HEK293 (cell line): ENCODE data around the gene CSMD2.

ENCODE experiments used
- CTCF ChIA-PET: fragments of 350-600 bp; formaldehyde crosslinking; extraction: SDS; loops from one replicate; lab custom pipeline; 2021; ENCODE audit warnings: antibody characterized with exemption; lab: Yijun Ruan, JAX
- POLR2A ChIA-PET: fragments of 300-600 bp; formaldehyde crosslinking; extraction: SDS; loops from one replicate; lab custom pipeline; 2020; ENCODE audit warnings: antibody characterized with exemption, inconsistent platforms; lab: Yijun Ruan, JAX
- H3K27ac ChIP-seq: fragments of 200-500 bp; sonication (Bioruptor generic); 2 replicates; pipeline ENCODE4 v1.5.1; 2014; ENCODE audit warnings: low read depth, low read length, control low read depth, inconsistent platforms; ENCODE audit errors: extremely low read depth
- H3K36me3 ChIP-seq, 2 experiments: fragments of 200-500 bp in 1 of 2; sonication (Bioruptor generic) in 1 of 2; 1 replicate in 1 of 2; 2 replicates in 1 of 2; pipeline ENCODE4 v1.5.1; 2014 to 2017; ENCODE audit warnings: inconsistent platforms in 2 of 2, low read length in 2 of 2; ENCODE audit not compliant: control insufficient read depth in 2 of 2, insufficient read depth in 1 of 2
- H3K4me1 ChIP-seq: fragments of 200-500 bp; sonication (Bioruptor generic); 2 replicates; pipeline ENCODE4 v1.5.1; 2014; ENCODE audit warnings: mild to moderate bottlenecking, low read length, inconsistent platforms; ENCODE audit not compliant: control insufficient read depth, insufficient read depth
- H3K4me3 ChIP-seq: 2 replicates; pipeline ENCODE4 v1.5.1; 2011; ENCODE audit warnings: low read depth, mild to moderate bottlenecking, control low read depth, low read length, moderate library complexity
- H3K9me3 ChIP-seq: fragments of 200-500 bp; sonication (Bioruptor generic); 2 replicates; pipeline ENCODE4 v1.5.1; 2014; ENCODE audit warnings: low read depth, low read length, inconsistent platforms; ENCODE audit not compliant: control insufficient read depth, insufficient read depth
- HOXA7 ChIP-seq: sonication (generic); formaldehyde crosslinking; IDR thresholded peaks from 2 replicates; pipeline ENCODE4 v1.8.1; 2022; ENCODE audit warnings: missing genetic modification reagents, borderline replicate concordance
- PRDM1 ChIP-seq: fragments of 450-650 bp; formaldehyde crosslinking; IDR thresholded peaks from 2 replicates; pipeline ENCODE4; 2016; ENCODE audit warnings: missing biosample characterization, missing genetic modification characterization
- REPIN1 ChIP-seq: fragments of 450-650 bp; formaldehyde crosslinking; IDR thresholded peaks from 2 replicates; pipeline ENCODE4 v1.5.1; 2017; ENCODE audit warnings: missing biosample characterization, missing genetic modification characterization, low read depth
- SP2 ChIP-seq: fragments of 450-650 bp; formaldehyde crosslinking; IDR thresholded peaks from 2 replicates; pipeline ENCODE4 v1.5.1; 2016; ENCODE audit warnings: missing biosample characterization, missing genetic modification characterization
- SP3 ChIP-seq: fragments of 450-650 bp; formaldehyde crosslinking; IDR thresholded peaks from 2 replicates; pipeline ENCODE4 v1.5.1; 2016; ENCODE audit warnings: missing biosample characterization, missing genetic modification characterization
- ZNF16 ChIP-seq: fragments of 450-650 bp; formaldehyde crosslinking; IDR thresholded peaks from 2 replicates; pipeline ENCODE4 v1.5.1; 2016; ENCODE audit warnings: low read depth, missing biosample characterization, missing genetic modification characterization
- ZNF169 ChIP-seq: fragments of 450-650 bp; formaldehyde crosslinking; IDR thresholded peaks from 2 replicates; pipeline ENCODE4 v1.5.1; 2016; ENCODE audit warnings: missing biosample characterization, missing genetic modification characterization
- ZNF175 ChIP-seq: fragments of 450-650 bp; formaldehyde crosslinking; IDR thresholded peaks from 2 replicates; pipeline ENCODE4 v1.5.1; 2016; ENCODE audit warnings: missing biosample characterization, missing genetic modification characterization
- ZNF341 ChIP-seq: fragments of 450-650 bp; formaldehyde crosslinking; IDR thresholded peaks from 2 replicates; pipeline ENCODE4; 2016; ENCODE audit warnings: low read depth, missing biosample characterization, missing genetic modification characterization
- ZNF404 ChIP-seq: fragments of 450-650 bp; formaldehyde crosslinking; IDR thresholded peaks from 2 replicates; pipeline ENCODE4 v1.5.1; 2017; ENCODE audit warnings: missing biosample characterization, missing genetic modification characterization
- ZNF423 ChIP-seq: fragments of 450-650 bp; formaldehyde crosslinking; IDR thresholded peaks from 2 replicates; pipeline ENCODE4 v1.5.1; 2016; ENCODE audit warnings: missing biosample characterization, missing genetic modification characterization
- ZNF433 ChIP-seq: fragments of 450-650 bp; formaldehyde crosslinking; IDR thresholded peaks from 2 replicates; pipeline ENCODE4 v1.5.1; 2016; ENCODE audit warnings: missing biosample characterization, missing genetic modification characterization, low read depth
- ZNF510 ChIP-seq: fragments of 450-650 bp; formaldehyde crosslinking; IDR thresholded peaks from 2 replicates; pipeline ENCODE4 v1.5.1; 2018; ENCODE audit warnings: mild to moderate bottlenecking, missing genetic modification characterization, missing biosample characterization; ENCODE audit not compliant: insufficient replicate concordance
- ZNF623 ChIP-seq: fragments of 450-650 bp; formaldehyde crosslinking; IDR thresholded peaks from 2 replicates; pipeline ENCODE4 v1.5.1; 2016; ENCODE audit warnings: missing biosample characterization, missing genetic modification characterization
- ZNF654 ChIP-seq: fragments of 450-650 bp; formaldehyde crosslinking; IDR thresholded peaks from 2 replicates; pipeline ENCODE4 v1.5.1; 2016; ENCODE audit warnings: low read depth, missing biosample characterization, missing genetic modification characterization
- ZNF670 ChIP-seq: fragments of 450-650 bp; formaldehyde crosslinking; IDR thresholded peaks from 2 replicates; pipeline ENCODE4 v1.5.1; 2016; ENCODE audit warnings: missing biosample characterization, missing genetic modification characterization, low read depth
- ZSCAN23 ChIP-seq: fragments of 450-650 bp; formaldehyde crosslinking; IDR thresholded peaks from 2 replicates; pipeline ENCODE4 v1.5.1; 2016; ENCODE audit warnings: missing biosample characterization, missing genetic modification characterization
- ZSCAN30 ChIP-seq: fragments of 450-650 bp; IDR thresholded peaks from 2 replicates; pipeline ENCODE4 v1.5.1; 2018; ENCODE audit warnings: missing biosample characterization, mild to moderate bottlenecking, missing genetic modification characterization, moderate library complexity
- TF ChIP-seq, protein P1 (sequence below): fragments of 450-650 bp; formaldehyde crosslinking; IDR thresholded peaks from 2 replicates; pipeline ENCODE4 v1.5.1; 2016; ENCODE audit warnings: missing biosample characterization, missing genetic modification characterization
- TF ChIP-seq, protein P2 (sequence below): fragments of 450-650 bp; formaldehyde crosslinking; IDR thresholded peaks from 2 replicates; pipeline ENCODE4 v1.5.1; 2016; ENCODE audit warnings: missing biosample characterization, missing genetic modification characterization
- TF ChIP-seq, protein P3 (sequence below): fragments of 450-650 bp; formaldehyde crosslinking; optimal IDR thresholded peaks from 2 replicates; pipeline ENCODE3; 2016; ENCODE audit warnings: missing biosample characterization, mild to moderate bottlenecking, missing genetic modification characterization
- TF ChIP-seq, protein P4 (sequence below): fragments of 450-650 bp; formaldehyde crosslinking; IDR thresholded peaks from 2 replicates; pipeline ENCODE4 v1.5.1; 2016; ENCODE audit warnings: missing biosample characterization, missing genetic modification characterization

The CSMD2 gene

DNA sequence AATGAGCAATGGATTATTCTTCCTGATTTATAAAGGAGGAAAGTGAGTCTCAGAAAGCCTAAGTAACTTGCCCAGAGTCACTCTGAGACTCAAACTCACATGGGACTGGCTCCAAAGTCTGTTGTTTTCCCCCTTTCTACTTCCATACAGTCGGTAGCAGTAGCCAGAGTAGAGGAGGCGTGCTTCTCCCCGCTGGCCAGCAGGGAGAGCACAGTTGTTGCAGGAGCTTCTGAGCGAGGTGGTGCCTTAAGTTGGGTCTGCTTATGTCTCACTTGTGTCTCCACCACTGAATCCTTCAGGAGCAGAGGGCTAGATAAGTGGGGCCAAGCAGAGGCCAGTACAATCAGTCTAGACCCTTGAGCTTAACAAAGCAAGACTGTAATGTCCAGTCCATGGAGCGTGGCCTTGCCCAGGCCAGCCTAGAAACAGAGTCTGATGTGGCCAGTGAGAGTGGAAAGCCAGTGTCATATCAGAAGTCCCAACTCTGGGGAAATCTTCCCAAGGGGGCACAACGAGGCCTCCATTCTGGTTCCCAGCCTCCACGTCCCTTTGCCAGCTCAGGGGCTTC lies 510.7 kb downstream of the CSMD2 start:
- ChIA-PET CTCF (interaction anchor here (0.8 to 1.7 kb wide), 7 partner anchors 9 to 81 kb away, joined by 3 to 4 read pairs (median 3); no protein-coding TSS in a partner anchor), POLR2A (no interaction called here)
- Histone ChIP-seq H3K4me3 (no peak overlapping the region), H3K36me3 (no peaks in the 10 kb centered on the region), H3K27ac (no peak overlapping the region), H3K4me1 (no peaks in the 10 kb centered on the region), H3K9me3 (no peaks in the 10 kb centered on the region)
- TF ChIP-seq, protein P1, sequence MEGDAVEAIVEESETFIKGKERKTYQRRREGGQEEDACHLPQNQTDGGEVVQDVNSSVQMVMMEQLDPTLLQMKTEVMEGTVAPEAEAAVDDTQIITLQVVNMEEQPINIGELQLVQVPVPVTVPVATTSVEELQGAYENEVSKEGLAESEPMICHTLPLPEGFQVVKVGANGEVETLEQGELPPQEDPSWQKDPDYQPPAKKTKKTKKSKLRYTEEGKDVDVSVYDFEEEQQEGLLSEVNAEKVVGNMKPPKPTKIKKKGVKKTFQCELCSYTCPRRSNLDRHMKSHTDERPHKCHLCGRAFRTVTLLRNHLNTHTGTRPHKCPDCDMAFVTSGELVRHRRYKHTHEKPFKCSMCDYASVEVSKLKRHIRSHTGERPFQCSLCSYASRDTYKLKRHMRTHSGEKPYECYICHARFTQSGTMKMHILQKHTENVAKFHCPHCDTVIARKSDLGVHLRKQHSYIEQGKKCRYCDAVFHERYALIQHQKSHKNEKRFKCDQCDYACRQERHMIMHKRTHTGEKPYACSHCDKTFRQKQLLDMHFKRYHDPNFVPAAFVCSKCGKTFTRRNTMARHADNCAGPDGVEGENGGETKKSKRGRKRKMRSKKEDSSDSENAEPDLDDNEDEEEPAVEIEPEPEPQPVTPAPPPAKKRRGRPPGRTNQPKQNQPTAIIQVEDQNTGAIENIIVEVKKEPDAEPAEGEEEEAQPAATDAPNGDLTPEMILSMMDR (tag by site-specific recombination) = peak; percentile 46; the same call in 1 of the 2 replicates
- TF ChIP-seq ZNF404 (no peak), ZNF341 (tag by site-specific recombination) (no peak), SP2 (tag by site-specific recombination) (no peak)

DNA sequence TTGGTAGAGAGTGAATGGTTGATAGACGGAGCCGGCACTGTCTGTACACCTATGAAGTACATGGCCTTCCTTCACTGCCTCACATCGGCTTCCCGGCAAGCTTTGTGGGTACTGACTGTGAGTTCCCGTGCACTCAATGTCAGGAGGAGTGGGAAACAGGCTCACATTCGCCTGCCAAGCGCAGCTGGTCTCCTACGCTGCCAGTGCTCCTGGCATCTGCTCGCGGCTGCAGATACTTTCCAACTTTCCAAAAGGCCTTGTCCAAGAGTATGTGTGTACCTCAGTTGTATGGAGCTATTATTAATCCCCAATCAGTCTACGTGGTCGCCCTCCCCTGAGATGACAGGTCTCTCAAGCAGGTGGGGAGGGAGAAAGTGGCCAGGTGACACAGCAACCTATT lies 511.8 kb downstream of the CSMD2 start:
- H3K27ac ChIP-seq = no peak overlapping the region
- no peaks in the 10 kb centered on the region for H3K36me3 ChIP-seq
- ChIA-PET CTCF (interaction anchor here (1.2 to 1.7 kb wide), 2 partner anchors 13 to 82 kb away, joined by 4 to 8 read pairs; no protein-coding TSS in a partner anchor), POLR2A (no interaction called here)
- H3K4me3 ChIP-seq = no peak overlapping the region
- H3K9me3 ChIP-seq = no peaks in the 10 kb centered on the region
- TF ChIP-seq ZNF433 (tag by site-specific recombination) = no peak
- TF ChIP-seq ZNF623 = no peak
- TF ChIP-seq HOXA7 (CRISPR knock-in tag) = no peak
- no peak for TF ChIP-seq ZNF670 (tag by site-specific recombination)
- TF ChIP-seq ZNF175 (tag by site-specific recombination) = no peak
- no peak for TF ChIP-seq ZNF654 (tag by site-specific recombination)
- no peak for TF ChIP-seq ZNF169 (tag by site-specific recombination)
- no peak for TF ChIP-seq ZNF16 (tag by site-specific recombination)
- TF ChIP-seq ZNF423 (tag by site-specific recombination) = no peak
- TF ChIP-seq ZSCAN30 (tag by site-specific recombination) = no peak
- TF ChIP-seq SP3 (tag by site-specific recombination) = no peak
- no peak for TF ChIP-seq PRDM1 (tag by site-specific recombination)
- TF ChIP-seq, protein P2, sequence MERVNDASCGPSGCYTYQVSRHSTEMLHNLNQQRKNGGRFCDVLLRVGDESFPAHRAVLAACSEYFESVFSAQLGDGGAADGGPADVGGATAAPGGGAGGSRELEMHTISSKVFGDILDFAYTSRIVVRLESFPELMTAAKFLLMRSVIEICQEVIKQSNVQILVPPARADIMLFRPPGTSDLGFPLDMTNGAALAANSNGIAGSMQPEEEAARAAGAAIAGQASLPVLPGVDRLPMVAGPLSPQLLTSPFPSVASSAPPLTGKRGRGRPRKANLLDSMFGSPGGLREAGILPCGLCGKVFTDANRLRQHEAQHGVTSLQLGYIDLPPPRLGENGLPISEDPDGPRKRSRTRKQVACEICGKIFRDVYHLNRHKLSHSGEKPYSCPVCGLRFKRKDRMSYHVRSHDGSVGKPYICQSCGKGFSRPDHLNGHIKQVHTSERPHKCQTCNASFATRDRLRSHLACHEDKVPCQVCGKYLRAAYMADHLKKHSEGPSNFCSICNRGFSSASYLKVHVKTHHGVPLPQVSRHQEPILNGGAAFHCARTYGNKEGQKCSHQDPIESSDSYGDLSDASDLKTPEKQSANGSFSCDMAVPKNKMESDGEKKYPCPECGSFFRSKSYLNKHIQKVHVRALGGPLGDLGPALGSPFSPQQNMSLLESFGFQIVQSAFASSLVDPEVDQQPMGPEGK = no peak
- no peak for TF ChIP-seq ZNF510 (tag by site-specific recombination)
- TF ChIP-seq, protein P3, sequence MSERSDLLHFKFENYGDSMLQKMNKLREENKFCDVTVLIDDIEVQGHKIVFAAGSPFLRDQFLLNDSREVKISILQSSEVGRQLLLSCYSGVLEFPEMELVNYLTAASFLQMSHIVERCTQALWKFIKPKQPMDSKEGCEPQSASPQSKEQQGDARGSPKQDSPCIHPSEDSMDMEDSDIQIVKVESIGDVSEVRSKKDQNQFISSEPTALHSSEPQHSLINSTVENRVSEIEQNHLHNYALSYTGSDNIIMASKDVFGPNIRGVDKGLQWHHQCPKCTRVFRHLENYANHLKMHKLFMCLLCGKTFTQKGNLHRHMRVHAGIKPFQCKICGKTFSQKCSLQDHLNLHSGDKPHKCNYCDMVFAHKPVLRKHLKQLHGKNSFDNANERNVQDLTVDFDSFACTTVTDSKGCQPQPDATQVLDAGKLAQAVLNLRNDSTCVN = no peak
- TF ChIP-seq, protein P1 (tag by site-specific recombination) = no peak
- TF ChIP-seq, protein P4, sequence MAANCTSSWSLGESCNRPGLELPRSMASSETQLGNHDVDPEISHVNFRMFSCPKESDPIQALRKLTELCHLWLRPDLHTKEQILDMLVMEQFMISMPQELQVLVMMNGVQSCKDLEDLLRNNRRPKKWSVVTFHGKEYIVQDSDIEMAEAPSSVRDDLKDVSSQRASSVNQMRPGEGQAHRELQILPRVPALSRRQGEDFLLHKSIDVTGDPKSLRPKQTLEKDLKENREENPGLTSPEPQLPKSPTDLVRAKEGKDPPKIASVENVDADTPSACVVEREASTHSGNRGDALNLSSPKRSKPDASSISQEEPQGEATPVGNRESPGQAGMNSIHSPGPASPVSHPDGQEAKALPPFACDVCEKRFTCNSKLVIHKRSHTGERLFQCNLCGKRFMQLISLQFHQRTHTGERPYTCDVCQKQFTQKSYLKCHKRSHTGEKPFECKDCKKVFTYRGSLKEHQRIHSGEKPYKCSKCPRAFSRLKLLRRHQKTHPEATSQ (tag by site-specific recombination) = no peak
- TF ChIP-seq REPIN1 (tag by site-specific recombination) = no peak
- TF ChIP-seq ZSCAN23 (tag by site-specific recombination) = no peak
- H3K4me1 ChIP-seq = no peaks in the 10 kb centered on the region
